Activated CD8-positive, alpha-beta memory T cell treated with anti-CD3 and anti-CD28 coated beads for 1 hour (primary cell): ENCODE results near the gene TBC1D1.
A peak's percentile ranks its signal among the peaks of the same experiment; 100 is the strongest.

ENCODE experiments used
- DNase-seq, 2 donors: peaks; one replicate each; pipeline ENCODE4 v3.0.0-alpha.2; 2020; ENCODE audit warnings: low read depth in 1 of 2; ENCODE audit errors: extremely low read depth in 1 of 2

The TBC1D1 gene

DNA sequence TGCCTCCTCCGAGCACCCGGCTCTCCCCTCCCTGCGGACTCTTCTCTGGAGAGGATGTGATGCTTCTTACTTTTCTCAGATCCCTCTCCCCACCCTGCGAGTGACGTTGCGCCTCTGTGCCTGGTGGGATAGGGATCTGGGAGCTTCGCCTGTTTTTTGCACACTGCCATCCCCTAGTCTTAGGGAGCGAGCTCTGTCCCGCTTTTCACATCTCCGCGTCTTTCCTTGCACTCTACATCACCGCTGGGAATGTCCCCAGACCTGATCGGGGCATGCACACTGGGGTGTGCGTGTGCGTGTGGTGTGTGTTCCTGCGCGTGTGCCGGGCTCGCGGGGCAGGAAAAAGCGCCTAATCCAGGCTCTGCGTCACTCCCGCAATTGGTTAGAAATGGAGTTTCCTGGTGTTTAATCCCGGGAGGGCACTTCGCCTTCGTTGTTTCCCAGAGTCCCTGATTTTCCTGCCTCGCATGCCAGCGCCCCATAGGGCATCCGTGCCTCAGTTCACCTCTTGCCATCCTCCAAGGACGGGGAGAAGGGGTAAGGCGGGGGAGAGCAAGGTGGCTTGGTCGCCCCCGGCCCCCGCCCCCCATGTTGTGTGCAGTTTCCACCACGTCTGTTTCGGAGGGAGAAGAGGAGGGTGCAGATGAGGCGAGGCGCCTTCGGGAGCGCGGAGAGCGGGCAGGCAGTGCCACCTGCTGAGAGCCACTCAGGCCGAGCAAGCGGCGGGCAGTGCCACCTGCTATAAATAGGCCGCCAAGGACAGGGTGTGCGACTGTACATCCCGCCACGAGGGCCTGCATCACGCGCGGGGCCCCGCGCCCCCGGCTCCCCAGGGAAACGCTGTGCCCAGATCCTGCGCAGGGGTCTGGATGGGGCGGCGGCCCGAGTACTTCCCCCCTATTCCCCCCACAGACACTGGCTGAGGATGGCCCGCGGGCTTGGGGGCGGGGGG, 759 bp upstream of the TBC1D1 start:
- DNase-seq: peak in 1 of 2 donors; percentile 8

DNA sequence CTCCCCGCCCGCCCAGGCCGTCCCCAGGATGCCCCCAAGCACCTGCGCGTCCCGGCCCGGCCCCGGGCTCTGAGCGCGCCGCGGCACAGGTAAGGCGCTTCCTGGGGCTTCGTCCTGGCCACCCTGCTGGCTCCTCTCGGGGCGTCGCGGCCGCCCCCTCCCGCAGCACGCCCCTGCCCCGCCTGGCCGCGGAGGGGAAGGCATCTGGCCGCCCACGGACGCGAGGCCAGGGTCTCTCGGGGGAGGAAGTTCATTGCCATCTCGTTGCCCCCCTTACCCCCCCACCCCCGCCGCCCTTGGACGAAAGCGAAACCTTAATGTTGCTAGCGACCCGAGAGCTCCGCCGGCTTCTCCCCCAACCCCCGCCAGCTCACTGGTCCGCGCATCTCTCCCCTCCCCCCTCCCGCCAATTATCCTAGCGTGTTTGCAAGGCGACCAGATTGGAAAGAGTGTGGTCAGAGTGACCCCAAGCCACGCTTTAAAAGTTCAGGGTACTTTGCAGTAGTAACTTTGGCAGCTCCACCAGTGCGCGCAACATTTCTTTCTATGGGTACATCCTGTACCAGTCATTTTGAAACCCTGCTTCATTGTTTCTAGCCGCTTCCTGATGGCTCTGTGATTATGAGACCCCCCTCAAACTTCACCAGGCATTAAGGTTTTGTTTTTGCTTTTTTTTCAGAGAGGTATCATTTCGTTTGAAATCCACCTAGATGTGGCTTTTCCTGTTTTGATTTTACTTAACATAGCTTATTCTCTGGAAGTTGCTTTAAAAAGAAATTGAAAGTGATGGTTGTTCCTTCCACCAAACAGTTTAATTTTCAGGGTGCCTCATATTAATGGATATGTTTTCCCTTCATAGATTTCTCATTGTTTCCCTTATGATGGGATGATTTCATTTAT, 626 bp downstream of the TBC1D1 start:
- peak in 1 of 2 donors; percentile 32 for DNase-seq

DNA sequence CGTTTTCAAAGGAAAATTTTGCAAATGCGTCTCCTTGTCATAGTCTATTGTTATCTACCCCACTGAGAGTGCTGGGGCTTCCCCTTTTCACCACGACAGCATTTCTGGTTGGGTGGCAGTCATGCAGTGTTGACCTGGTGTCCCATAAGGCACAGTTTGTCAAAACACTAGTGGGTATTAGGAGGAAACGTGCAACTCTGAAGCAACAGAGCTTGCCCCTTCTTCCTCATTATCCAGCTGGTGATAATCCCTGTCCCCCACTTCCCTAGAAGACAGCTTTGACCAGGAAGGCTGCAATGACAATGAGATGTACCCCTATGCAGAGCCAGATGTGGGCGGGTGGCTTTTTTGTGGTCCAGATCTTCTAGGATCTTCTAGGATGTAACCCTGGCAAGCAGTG, 1.8 kb downstream of the TBC1D1 start:
- DNase-seq: no peak

DNA sequence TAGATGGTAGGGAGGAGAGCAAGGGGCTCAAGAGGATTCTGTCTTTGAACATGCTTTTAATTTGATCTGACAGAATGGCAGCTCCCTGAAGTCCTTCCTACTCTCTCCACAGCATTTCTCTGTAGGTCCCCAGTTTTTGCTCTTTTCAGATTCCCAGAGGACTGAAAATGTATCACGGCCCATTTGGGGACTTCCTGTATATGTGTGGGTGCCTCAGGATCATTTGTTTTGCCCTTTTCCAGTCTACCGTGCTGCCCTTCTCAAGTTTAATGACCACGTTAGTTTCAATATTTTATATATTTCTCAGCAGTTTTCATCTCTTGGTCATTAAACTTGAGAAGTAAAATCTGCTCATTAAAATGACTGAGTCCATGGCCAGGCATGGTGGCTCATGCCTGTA, 2.3 kb downstream of the TBC1D1 start:
- no peak for DNase-seq

DNA sequence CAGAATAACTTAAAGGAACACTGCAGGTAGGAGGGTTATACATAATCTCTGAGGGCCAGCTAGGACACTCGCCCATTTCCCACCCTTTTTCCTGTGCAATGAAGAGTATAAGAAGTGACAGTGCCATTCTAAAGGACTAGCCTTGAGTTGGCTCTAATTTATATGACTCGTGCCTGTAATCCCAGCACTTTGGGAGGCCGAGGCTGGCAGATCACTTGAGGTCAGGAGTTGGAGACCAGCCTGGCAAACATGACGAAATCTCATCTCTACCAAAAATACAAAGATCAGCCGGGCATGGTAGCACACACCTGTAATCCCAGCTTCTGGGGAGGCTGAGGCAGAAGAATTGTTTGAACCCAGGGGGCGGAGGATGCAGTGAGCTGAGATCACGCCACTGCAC, 4.4 kb downstream of the TBC1D1 start:
- DNase-seq: no peak

DNA sequence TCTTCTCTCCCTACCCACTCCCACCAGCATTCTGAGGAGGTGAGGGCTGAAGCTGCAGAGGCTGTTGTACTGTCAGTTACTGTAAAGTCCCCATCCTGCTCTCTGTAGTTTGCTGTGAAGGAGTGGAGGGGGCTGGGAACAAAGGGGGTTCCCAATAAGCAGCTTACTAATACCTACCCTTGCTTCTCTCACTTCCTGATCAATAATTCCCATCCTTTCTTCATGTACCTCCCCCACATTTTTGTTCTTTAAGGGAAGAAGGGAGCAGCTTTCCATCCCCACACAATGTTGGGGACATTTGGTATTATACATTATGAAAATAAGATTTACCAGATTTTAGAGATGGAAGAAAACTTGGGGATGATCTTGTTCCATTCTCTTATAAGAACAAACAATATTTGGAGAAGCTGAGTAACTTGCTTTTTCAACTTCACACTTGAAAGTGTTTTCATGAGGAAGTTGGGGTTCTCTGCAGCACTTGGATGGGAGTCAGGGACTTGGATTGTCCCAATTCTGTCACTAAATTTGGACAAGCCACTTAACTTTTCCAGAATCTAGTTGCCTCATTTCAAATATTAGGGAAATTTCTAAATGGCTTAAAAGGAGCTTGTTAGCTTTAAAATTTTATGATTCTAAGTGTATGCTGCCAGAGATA, 5.4 kb downstream of the TBC1D1 start:
- no peak for DNase-seq

DNA sequence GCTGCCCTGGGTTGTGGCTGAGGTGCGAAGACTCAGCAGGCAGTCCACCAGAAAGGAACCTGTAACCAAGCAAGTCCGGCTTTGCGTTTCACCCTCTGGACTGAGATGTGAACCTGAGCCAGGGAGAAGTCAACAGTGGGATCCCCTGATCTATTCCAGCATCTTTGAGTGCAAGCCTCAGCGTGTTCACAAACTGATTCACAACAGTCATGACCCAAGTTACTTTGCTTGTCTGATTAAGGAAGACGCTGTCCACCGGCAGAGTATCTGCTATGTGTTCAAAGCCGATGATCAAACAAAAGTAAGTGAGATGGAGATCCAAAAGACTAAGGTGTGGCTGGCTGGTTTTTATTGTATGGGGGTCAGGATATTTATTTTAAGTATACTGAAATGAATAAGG, 11.3 kb downstream of the TBC1D1 start:
- no peak for DNase-seq

DNA sequence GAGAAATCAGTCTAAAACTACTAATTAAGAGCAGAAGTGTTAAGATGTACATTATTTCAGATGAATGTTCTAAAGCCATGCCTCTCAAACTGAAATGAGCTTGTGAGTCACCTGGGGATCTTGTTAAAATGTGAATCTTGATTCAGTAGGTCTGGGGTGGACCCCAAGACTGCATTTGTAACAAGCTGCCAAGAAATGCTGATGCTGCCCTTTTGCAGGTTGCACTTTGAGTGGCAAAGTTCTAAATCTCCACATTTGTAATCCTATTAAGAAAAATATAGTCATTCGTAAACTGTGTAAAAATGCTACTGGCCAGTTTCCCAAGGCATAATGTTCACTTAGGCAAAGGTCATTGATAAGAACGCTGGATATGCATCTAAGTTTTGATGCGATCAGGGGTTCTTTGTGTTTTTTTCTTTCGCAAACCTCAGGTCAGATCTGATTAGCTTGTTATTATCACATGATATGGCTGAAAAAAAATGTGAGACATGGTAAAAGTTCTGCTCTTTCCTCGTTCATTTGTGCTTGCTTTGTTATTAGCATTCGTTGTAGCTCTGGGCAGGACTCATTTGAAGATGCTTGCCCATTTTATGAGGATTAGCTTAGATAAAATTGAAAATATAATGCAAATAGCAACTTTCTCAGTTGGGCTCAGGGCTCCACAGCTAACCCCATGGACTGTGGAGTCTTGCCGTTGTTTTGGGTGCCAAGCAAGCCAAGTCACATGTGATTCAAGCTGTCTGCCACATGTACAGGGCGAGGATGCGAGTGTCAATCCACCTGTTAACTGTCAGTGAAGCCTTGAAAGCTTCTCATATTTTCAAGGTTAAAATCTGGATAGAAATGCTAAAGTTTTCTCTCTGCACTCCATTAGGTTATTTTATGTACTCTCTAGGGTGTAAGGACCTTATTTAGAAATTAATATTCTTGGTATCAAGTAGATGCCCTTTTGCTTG, 12.1 kb downstream of the TBC1D1 start:
- no peak for DNase-seq

DNA sequence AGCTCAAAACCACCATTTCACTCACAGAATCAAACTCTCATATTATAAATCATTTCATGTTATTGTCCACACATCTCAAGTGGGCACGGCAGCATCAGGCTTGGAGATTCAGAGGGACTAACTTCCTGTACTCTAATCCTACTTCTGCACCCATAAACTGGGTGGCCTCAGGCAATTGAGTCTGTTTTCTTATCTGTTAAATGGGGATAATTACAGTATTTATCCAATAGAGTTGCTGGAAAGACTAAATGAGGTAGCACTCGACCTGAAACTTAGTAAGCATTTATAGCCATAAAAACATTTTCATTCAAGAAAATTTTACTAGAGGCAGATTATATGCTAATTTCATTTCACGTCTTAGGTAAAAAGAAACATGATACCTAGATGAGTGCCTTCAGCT, 13.0 kb downstream of the TBC1D1 start:
- no peak for DNase-seq

DNA sequence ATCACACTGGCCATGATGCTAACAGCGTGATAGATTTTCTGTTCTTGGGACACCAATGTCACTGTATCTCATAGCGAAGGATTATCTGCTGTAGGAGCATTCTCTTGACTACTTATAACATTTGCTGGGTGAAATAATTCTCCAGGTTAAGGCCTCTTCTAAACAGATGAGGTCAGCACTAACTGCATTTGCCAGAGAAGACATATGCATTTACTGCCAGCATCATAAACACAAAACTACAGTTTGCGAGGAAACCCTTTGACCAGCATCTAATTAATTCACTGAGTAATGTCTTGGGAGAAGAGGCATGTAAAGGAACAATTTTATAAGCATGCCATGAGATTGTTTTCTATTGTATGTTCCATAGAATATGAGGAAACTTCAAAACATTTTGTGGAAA, 13.9 kb downstream of the TBC1D1 start:
- no peak for DNase-seq

DNA sequence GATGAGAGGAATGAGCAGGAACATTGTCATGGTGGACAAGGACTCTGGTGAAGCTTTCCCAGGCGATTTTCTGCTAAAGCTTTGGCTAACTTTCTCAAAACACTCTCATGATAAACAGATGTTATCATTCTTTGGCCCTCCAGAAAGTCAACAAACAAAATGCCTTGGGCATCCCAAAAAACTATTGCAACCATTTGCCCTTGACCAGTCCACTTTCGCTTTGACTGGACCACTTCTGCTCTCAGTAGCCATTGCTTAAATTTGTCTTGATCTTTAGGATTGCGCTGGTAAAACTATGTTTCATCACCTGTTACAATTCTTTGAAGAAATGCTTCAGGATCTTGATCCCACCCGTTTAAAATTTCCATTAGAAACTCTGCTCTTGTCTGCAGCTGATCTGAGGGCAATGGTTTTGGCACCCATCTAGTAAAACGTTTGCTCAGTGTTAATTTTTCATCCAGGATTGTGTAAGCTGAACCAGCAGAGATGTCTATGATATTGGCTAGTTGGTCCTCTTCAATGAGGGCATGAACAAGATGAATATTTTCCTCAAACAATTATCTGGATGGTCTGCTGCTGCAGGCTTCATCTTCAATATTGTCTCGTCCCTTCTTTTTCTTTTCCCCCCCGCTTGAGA, 14.8 kb downstream of the TBC1D1 start:
- no peak for DNase-seq

DNA sequence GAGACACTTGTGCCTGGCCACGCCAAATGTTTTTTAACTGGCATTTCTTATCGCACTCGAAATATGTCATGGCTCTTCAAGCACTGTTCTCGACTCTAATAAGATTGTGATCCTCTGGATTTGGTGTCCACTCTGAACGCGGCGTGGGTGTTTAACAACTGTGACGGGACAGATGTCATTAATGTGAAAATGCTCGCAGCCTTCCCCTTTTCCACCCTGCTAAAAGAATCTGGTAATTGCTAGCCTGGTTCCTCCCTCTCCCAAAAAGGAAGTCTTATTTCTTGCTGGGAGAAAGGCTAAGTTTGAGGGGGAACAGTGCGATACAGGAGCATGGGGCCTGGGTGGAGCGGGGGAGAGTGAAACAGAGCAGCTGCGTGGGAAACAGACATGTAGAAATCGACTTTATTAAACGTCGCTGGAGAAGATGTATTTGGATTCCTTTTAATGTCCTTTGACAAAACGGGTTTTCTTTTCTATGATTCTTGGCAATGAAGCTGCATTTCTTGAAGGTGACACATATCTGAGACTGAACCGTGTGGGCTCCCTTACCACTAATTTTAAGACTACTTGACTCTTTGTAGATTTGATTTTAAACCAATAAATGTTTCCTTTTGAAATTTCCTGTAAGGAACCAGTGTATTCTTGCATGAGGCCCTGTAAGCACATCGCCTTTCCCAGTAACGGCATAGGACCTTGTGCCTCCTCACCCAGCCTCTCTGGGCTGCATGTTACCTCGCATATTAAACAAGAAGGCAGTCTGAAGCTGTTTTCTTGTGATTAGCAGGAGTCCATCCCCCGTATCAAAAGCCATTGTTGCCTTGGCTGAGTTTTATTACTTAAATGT, 17.8 kb downstream of the TBC1D1 start:
- no peak for DNase-seq

DNA sequence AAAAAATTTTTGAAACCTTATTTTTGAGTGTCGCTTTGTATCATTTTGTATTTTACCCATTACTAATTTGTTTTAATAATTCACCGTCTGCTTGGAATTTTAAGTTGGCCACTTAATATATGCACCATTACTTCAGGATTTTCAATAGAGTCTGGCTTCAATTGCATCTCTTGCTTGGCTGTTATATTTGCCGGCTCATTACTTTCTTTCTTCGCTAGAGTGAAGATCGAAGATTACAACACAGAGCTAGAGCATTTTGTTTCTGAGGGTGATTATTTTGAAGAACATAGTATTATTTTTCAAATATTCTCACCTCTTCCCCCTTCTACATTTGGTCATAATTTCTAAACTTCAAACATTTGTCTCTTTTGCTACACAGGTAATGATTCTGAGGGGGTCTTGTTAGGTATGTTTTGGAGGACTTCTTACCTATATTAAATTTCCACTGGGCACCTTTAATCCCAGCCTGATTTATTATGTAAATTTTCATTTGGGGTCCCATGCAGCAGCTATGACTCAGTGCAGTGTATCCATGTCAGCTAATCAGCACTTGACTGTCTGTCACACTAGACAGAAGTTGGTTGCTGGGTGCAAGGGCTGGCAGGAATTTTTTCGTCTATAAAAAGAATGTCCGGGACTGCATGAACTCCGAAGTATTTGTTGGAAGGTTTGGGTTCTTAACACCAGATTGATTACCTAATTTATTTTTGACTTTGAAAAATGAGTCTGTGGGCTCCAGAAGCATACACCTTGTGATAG, 18.6 kb downstream of the TBC1D1 start:
- no peak for DNase-seq

DNA sequence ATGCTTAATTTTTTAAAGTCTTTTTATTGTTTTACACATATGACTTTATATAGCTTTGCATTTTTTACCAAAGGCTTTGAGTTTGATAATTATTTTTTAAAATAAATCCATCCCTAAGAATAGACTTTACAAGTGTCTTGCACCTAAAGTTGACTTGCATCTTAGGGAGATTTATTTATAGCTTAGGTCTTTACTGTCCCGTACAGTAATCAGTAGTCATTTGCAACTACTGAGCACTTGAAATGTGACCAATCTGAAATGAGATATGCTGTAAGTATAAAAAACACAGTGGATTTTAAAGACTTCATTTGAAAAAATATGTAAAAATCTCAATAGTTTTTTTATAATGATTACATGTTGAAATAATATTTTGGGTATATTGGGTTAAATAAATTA, 19.2 kb downstream of the TBC1D1 start:
- DNase-seq: no peak

DNA sequence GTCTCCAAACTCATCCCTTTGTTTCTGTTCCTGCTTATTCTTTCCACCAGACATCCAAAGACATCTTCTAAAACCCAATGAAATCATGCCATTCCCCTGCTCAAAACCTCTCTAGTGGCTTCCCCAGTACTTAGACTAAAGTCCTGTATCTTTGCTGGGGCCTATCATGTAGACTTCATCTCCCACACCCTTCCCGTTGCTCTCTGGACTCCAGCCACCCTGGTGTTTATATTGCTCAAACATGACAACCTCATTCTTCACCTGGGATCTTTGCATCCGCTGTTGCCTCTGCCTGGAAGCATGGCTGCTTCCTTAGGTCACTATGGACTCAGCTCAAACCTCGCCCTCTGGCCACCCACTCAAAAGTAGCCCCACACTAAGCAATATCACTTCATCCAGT, 23.7 kb downstream of the TBC1D1 start:
- DNase-seq: no peak

DNA sequence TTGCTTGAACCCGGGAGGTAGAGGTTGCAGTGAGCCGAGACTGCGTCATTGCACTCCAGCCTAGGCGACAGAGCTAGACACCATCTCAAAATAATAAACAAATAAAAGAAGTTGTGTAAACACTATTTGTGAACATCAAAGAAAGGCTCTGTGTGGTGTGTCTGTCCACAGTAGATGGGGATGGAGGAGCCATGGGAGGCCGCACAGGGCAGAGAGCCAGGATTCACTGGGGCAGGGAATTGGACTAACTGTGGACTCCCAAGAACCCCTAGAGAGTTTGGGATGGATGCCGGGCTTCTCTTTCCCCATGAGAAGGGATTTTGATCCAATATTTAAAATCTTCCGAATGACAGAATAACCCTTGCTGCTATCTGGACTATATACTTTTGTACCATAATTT, 26.5 kb downstream of the TBC1D1 start:
- no peak for DNase-seq

DNA sequence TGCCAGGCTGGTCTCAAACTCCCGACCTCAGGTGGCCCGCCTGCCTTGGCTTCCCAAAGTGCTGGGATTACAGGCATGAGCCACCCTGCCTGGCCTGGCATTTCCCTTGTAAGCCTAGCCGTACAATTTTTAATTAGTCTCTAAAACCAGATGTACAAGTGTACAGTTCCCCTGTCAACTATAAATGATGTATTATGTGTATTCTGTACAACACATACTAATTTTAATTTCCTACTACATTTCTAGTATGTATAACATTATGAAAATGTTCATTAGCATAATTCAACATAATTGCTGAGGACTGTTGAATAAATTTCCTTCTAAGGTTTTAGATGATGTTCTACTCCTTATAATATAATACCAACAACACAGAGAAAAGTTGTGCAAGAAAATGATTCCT, 27.8 kb downstream of the TBC1D1 start:
- DNase-seq: no peak

DNA sequence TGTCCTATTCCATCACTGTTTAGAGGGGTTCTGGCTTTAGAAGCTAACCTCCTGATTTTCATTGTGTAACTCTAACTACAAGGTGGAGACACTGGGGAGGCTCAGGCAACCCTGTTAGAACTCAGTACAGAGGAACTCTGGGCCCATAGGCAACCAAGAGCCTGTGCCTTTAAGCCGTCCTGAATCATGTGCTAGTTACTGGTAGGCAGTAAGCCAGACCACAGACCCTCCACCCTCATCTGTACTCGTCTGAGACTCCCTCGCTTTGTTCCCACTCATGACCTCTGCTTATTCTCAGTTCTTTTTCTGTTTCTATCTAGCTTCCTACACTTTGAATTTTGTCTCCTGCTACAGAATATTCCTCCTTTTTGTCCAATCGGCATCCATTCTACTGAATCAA, 31.4 kb downstream of the TBC1D1 start:
- DNase-seq: no peak
